Measurements from ENCODE around the gene CCNL2. TPM values are rescaled to one million over a fixed set of nuclear protein-coding genes. Genes with fewer than 3 reads are reported as not detected.
A peak's percentile ranks its signal among the peaks of the same experiment; 100 is the strongest.
"Not testable (repeated sequence)": the region's sequence is repeated elsewhere in the genome, so short reads cannot be mapped to it uniquely, and the experiment has no call there.

Gene CCNL2
- total RNA-seq, 2 experiments from 2014 or later = 274 to 281 TPM

DNA sequence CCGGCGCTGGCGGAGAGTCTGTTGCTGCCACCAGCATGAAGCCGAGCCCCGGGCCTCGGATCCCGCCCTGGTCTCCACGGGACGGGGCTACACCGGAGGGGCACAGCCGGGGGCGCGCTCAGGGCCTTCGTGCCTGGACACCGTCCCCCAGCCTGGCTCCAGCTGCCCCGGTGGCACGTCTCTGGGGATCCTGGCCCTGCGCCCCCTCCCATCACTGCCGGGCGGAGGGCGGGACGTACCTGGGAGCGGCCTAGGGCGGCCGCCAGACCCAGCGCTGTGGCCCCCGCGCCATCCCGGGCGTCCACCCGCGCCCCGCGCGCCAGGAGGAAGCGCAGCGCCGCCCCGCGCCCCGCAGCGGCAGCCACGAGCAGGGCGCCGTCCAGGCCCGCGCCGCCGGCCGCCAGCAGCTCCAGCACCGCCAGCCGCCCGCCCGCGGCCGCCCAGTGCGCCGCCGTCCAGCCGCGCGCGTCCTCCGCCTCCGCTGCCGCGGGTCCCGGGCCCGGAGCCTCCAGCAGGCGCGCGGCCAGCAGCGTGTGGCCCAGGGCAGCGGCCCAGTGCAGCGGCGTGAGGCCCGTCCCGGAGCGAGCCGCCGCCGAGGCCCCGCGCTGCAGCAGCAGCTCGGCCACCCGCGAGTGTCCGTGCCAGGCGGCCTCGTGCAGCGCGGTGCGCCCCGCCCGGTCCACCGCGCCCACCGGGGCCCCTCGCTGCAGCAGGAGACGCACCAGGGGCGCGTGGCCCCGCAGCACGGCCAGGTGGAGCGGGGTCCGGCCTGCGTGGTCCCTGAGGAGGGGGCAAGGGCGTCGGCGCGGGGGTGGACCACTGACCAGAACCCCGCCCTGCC is 20.9 kb upstream of the CCNL2 start:
- Histone ChIP-seq H3K27ac (ENCODE audit: low read depth in 1 of 2, low read length in 2 of 2) (no peak overlapping the region), H3K9me3 (ENCODE audit: control insufficient read depth in 1 of 2, insufficient read depth in 1 of 2, low read length in 2 of 2) (peaks cover 0 to 8% of the 10 kb centered on the region in 2 experiments), H3K4me3 (ENCODE audit: low read length) (no peak overlapping the region), H3K36me3 (ENCODE audit: insufficient read depth, low read length) (no peaks in the 10 kb centered on the region), H3K4me1 (ENCODE audit: insufficient read depth, low read length) (peaks cover 4% of the 10 kb centered on the region), H3K27me3 (ENCODE audit: control insufficient read depth in 1 of 2, insufficient read depth in 2 of 2, low read length in 2 of 2) (peaks cover 13 to 19% of the 10 kb centered on the region in 2 experiments)
- ChIA-PET CTCF (no interaction called here), POLR2A (no interaction called here)
- Mint-ChIP-seq H3K4me1 (ENCODE audit: low read depth) (no peaks in the 10 kb centered on the region), H3K27me3 (peaks cover 33% of the 10 kb centered on the region), H3K4me3 (no peak overlapping the region), H3K9me3 (no peaks in the 10 kb centered on the region), H3K27ac (no peak overlapping the region), H3K36me3 (ENCODE audit: low read depth) (no peaks in the 10 kb centered on the region)
- ATAC-seq (ENCODE audit: poor library complexity) = peak; percentile 44
- intact Hi-C loops (cut with DNase I, micrococcal nuclease) = no loop called here
- TF ChIP-seq CTCF (IDR thresholded peaks at IDR 0.05) = no peak
- peak in 1 of 14 experiments; percentile 39 for DNase-seq

DNA sequence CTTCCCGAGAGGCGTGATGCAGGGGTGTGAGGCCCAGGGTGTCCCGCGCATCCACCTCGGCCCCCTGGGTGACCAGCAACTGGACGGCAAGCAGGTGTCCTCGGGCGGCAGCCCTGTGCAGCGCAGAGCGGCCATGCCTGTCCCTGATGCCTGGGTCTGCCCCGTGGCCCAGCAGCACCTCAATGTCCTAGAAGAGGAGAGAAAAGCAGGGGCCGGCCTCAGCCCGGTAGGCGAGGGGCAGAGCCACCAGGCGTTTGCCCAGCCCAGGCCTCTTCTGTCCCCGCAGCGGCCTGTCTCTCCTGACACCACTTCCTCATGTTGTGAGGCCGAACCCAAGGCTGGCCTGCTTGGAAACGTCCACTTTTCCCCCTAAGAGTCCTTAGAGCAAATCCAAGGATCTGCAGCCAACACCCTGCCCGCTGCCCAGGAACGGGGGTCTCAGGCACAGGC is 20.3 kb upstream of the CCNL2 start:
- ChIA-PET POLR2A (no interaction called here), CTCF (no interaction called here)
- H3K9me3 Mint-ChIP-seq = no peaks in the 10 kb centered on the region
- no peaks in the 10 kb centered on the region for H3K36me3 Mint-ChIP-seq (ENCODE audit: low read depth)
- no peak for DNase-seq
- no peaks in the 10 kb centered on the region for H3K36me3 ChIP-seq (ENCODE audit: insufficient read depth, low read length)
- H3K4me3 ChIP-seq (ENCODE audit: low read length) = no peak overlapping the region
- intact Hi-C loops (cut with DNase I, micrococcal nuclease) = no loop called here
- peaks cover 0 to 8% of the 10 kb centered on the region in 2 experiments for H3K9me3 ChIP-seq (ENCODE audit: control insufficient read depth in 1 of 2, insufficient read depth in 1 of 2, low read length in 2 of 2)
- H3K27ac Mint-ChIP-seq = no peak overlapping the region
- no peak for TF ChIP-seq CTCF (IDR thresholded peaks at IDR 0.05)
- ATAC-seq (ENCODE audit: poor library complexity) = no peak
- H3K4me1 ChIP-seq (ENCODE audit: insufficient read depth, low read length) = peaks cover 4% of the 10 kb centered on the region
- H3K27me3 ChIP-seq (ENCODE audit: control insufficient read depth in 1 of 2, insufficient read depth in 2 of 2, low read length in 2 of 2) = peaks cover 13 to 16% of the 10 kb centered on the region in 2 experiments
- H3K4me1 Mint-ChIP-seq (ENCODE audit: low read depth) = no peaks in the 10 kb centered on the region
- H3K27me3 Mint-ChIP-seq = peaks cover 27% of the 10 kb centered on the region
- no peak overlapping the region for H3K27ac ChIP-seq (ENCODE audit: low read depth in 1 of 2, low read length in 2 of 2)
- H3K4me3 Mint-ChIP-seq = no peak overlapping the region

GRCh38 chr1:1418464-1419362 is 19.6 kb upstream of the CCNL2 start:
- H3K36me3 Mint-ChIP-seq (ENCODE audit: low read depth) = no peaks in the 10 kb centered on the region

DNA sequence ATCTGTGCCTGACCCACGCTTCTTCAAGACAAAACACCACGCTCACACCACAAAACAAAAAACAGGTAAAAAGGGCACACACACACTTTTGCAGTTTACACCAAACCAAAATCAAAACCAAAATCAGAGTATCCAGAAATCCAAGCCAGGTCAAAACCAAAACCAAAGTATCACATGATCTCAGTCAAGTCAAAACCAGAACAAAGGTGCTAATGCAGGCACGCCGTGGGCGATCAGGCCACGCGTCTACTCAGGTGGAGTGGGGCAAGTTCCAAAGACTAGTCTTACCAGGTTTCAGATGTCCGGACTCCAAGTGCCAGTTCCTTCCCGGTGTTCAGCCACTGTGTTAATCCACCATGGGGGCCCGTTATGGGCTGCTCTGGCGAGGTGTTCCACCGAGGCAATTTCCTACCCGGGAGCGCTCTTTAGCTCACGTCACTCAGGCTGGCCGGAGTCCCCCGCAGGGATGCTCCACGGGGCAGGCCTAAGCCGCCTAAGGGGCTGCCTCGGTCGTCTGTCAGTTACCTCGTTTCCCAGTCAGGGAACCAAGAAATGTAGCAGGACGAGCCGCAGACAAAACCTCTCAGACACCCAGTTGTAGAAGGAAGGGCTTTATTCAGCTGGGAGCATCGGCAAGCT is 18.8 kb upstream of the CCNL2 start:
- H3K4me3 ChIP-seq (ENCODE audit: low read length); CTCF ChIA-PET; intact Hi-C loops (cut with DNase I, micrococcal nuclease); ATAC-seq (ENCODE audit: poor library complexity); DNase-seq; H3K27ac ChIP-seq (ENCODE audit: low read depth in 1 of 2, low read length in 2 of 2); H3K9me3 Mint-ChIP-seq; H3K27ac Mint-ChIP-seq; H3K9me3 ChIP-seq (ENCODE audit: control insufficient read depth in 1 of 2, insufficient read depth in 1 of 2, low read length in 2 of 2); H3K4me1 ChIP-seq (ENCODE audit: insufficient read depth, low read length); H3K4me1 Mint-ChIP-seq (ENCODE audit: low read depth); H3K36me3 Mint-ChIP-seq (ENCODE audit: low read depth); POLR2A ChIA-PET; H3K36me3 ChIP-seq (ENCODE audit: insufficient read depth, low read length): not testable (repeated sequence)
- peak overlapping the region; percentile 2 for H3K4me3 Mint-ChIP-seq
- peaks cover 23% of the 10 kb centered on the region for H3K27me3 Mint-ChIP-seq
- peaks cover 13 to 16% of the 10 kb centered on the region in 2 experiments for H3K27me3 ChIP-seq (ENCODE audit: control insufficient read depth in 1 of 2, insufficient read depth in 2 of 2, low read length in 2 of 2)

More at GRCh38 chr1:1418464-1419362, 19.6 kb upstream of the CCNL2 start:
- CTCF ChIA-PET = no interaction called here
- peak overlapping the region; percentile 2 for H3K4me3 Mint-ChIP-seq
- H3K36me3 ChIP-seq (ENCODE audit: insufficient read depth, low read length) = no peaks in the 10 kb centered on the region
- TF ChIP-seq CTCF (IDR thresholded peaks at IDR 0.05) = no peak
- H3K27me3 Mint-ChIP-seq = peaks cover 27% of the 10 kb centered on the region
- H3K27ac Mint-ChIP-seq = no peak overlapping the region
- H3K27me3 ChIP-seq (ENCODE audit: control insufficient read depth in 1 of 2, insufficient read depth in 2 of 2, low read length in 2 of 2) = peaks cover 13 to 16% of the 10 kb centered on the region in 2 experiments
- POLR2A ChIA-PET = no interaction called here
- no peaks in the 10 kb centered on the region for H3K4me1 Mint-ChIP-seq (ENCODE audit: low read depth)
- no peak overlapping the region for H3K4me3 ChIP-seq (ENCODE audit: low read length)
- peaks cover 0 to 8% of the 10 kb centered on the region in 2 experiments for H3K9me3 ChIP-seq (ENCODE audit: control insufficient read depth in 1 of 2, insufficient read depth in 1 of 2, low read length in 2 of 2)
- H3K9me3 Mint-ChIP-seq = no peaks in the 10 kb centered on the region
- DNase-seq (peak in 1 of 14 experiments; percentile 21), ATAC-seq (ENCODE audit: poor library complexity) (no peak)
- no peak overlapping the region for H3K27ac ChIP-seq (ENCODE audit: low read depth in 1 of 2, low read length in 2 of 2)
- peaks cover 4% of the 10 kb centered on the region for H3K4me1 ChIP-seq (ENCODE audit: insufficient read depth, low read length)
- intact Hi-C loops (cut with DNase I, micrococcal nuclease) = no loop called here

Measured in CD4-positive, alpha-beta T cell (primary cell).